Adrenal gland (tissue), 12 donors: ENCODE results near the gene LMNB1. TPM values are rescaled to one million over a fixed set of nuclear protein-coding genes. Genes with fewer than 3 reads are reported as not detected.
A peak's percentile ranks its signal among the peaks of the same experiment; 100 is the strongest.

Experiments used
- DNase-seq, 7 donors: peaks; one replicate each; pipeline ENCODE4 v3.0.0-alpha.2; 2019 to 2020
- H3K27ac ChIP-seq, 5 donors: fragments of 200-600 bp; sonication (generic) in 4 of 5; 1 replicate in 3 of 5; 2 replicates in 2 of 5; pipeline versions ENCODE4 v1.5.1 to v1.8.0; 2016 to 2020; ENCODE audit warnings: mild to moderate bottlenecking in 1 of 5
- H3K27me3 ChIP-seq: fragments of 200-600 bp; 2 replicates; pipeline ENCODE4 v1.8.0; 2021
- H3K36me3 ChIP-seq, 2 donors: fragments of 200-600 bp; replicated peaks in 1 of 2; 1 replicate in 1 of 2; 2 replicates in 1 of 2; pipeline versions ENCODE4 v1.5.1 to v1.8.0; 2018 to 2022
- H3K4me1 ChIP-seq, 2 donors: fragments of 200-600 bp; replicated peaks in 1 of 2; 1 replicate in 1 of 2; 2 replicates in 1 of 2; pipeline versions ENCODE4 v1.5.1 to v1.8.0; 2018 to 2021
- H3K4me3 ChIP-seq, 4 donors: fragments of 200-600 bp; sonication (generic) in 3 of 4; one replicate each; pipeline ENCODE4 v1.5.1; 2016 to 2018
- H3K9me3 ChIP-seq, 3 donors: fragments of 200-600 bp; sonication (generic) in 1 of 3; replicated peaks in 1 of 3; 1 replicate in 2 of 3; 2 replicates in 1 of 3; pipeline versions ENCODE4 v1.5.1 to v1.8.0; 2016 to 2021
- POLR2A ChIP-seq, 2 donors: fragments of 450-650 bp; IDR thresholded peaks; one replicate each; pipeline ENCODE4 v1.6.1; 2017; ENCODE audit warnings: antibody characterized with exemption in 2 of 2, mild to moderate bottlenecking in 2 of 2, moderate library complexity in 1 of 2
- WGBS, 4 donors: extraction: QIAGEN DNeasy Blood & Tissue Kit in 2 of 4; methylation state at CpG; one replicate each; pipeline versions ENCODE4 v1.1.5 to v1.1.7; 2013 to 2017; 5-methylcytosine and 5-hydroxymethylcytosine counted together
- intact Hi-C, 2 donors: fragments of 100-400 bp; cut with DNase I; formaldehyde crosslinking; loops; one replicate each; pipeline versions ENCODE4 v1.14.1 to v1.15.0; 2022 to 2023
- polyA plus RNA-seq, 3 donors: library from polyadenylated mRNA; stranded (reverse); fragments of 200-250 nt in 2 of 3; fragments of 350-450 nt in 1 of 3; fragmentation: Illumina TruSeq in 1 of 3; extraction: RNeasy Lipid Tissue Mini Kit (QIAGEN cat#74804) in 1 of 3; gene quantifications; one replicate each; pipeline ENCODE4 v1.2.3, GENCODE V29; 2013 to 2014
- total RNA-seq, 9 donors: library from RNA; depleted of rRNA in 4 of 9; stranded (reverse); fragments of >200 nt in 4 of 9; fragments of 120-200 nt in 1 of 9; fragmentation: NEBNext Ultra II Directional in 1 of 9; extraction: Animal tissue kit (Norgen Biotek cat#: 25700) in 1 of 9; gene quantifications; one replicate each; pipeline versions ENCODE4 v1.1.0 to v1.2.4, GENCODE V29; 2013 to 2023
- TF ChIP-seq, protein P1 (sequence below), 6 experiments: fragments of 450-650 bp in 4 of 6; fragments of 200-600 bp in 2 of 6; sonication (generic) in 1 of 6; IDR thresholded peaks; 1 replicate in 5 of 6; 2 replicates in 1 of 6; pipeline versions ENCODE4 v1.5.1 to v1.8.0; 2016 to 2021; ENCODE audit warnings: antibody characterized with exemption in 6 of 6, mild to moderate bottlenecking in 2 of 6, moderate library complexity in 1 of 6
- donor health status: healthy with polysubstance abuse.
- donor health status: Bipolar disorder and iron deficiency.
- donor health status: DM: yes; HTN: yes; CAD: no.
- donor health status: DM: no; HTN: no; CAD: no.
- donor health status: DM: no; HTN: no; CAD: no.
- donor health status: DM: yes; HTN: yes; CAD: no.

Gene LMNB1
- total and polyA plus RNA-seq, 12 donors, result 0.97 to 25.0 (median 5.7) TPM

DNA sequence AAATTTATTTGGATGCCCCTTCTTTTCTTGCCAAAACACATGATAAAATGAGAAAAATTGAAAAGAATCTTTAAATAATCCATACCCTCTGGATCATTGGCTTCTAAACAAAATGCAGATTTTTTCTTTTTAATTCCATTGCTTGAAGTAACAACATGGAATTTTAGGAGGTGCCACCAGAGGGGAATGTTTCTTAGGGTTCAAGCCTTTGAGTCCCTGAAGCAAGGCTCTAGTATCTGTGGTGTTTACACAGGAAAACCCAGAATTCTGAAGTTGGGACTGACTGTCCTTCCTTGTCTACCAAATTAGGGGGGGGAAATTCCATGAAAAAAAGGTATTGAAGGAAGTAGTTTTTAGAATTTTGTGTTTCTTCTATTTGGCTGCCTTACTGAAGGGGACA lies 69.4 kb downstream of the LMNB1 start:
- intact Hi-C loops, result loop anchor here in 1 of 2 donors (10.0 kb wide), 1 partner anchor 368 kb away; no protein-coding TSS in a partner anchor
- H3K4me3 ChIP-seq, result no peak overlapping the region
- no peaks in the 10 kb centered on the region for H3K27me3 ChIP-seq
- peaks cover 4 to 36% of the 10 kb centered on the region in 2 donors for H3K4me1 ChIP-seq
- no peaks in the 10 kb centered on the region for H3K36me3 ChIP-seq
- TF ChIP-seq, protein P1, sequence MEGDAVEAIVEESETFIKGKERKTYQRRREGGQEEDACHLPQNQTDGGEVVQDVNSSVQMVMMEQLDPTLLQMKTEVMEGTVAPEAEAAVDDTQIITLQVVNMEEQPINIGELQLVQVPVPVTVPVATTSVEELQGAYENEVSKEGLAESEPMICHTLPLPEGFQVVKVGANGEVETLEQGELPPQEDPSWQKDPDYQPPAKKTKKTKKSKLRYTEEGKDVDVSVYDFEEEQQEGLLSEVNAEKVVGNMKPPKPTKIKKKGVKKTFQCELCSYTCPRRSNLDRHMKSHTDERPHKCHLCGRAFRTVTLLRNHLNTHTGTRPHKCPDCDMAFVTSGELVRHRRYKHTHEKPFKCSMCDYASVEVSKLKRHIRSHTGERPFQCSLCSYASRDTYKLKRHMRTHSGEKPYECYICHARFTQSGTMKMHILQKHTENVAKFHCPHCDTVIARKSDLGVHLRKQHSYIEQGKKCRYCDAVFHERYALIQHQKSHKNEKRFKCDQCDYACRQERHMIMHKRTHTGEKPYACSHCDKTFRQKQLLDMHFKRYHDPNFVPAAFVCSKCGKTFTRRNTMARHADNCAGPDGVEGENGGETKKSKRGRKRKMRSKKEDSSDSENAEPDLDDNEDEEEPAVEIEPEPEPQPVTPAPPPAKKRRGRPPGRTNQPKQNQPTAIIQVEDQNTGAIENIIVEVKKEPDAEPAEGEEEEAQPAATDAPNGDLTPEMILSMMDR (IDR thresholded peaks at IDR 0.05), result peak in 1 of 6 experiments; percentile 18
- TF ChIP-seq POLR2A (IDR thresholded peaks at IDR 0.05), result no peak
- no peak for DNase-seq
- no peak overlapping the region for H3K27ac ChIP-seq
- no peaks in the 10 kb centered on the region for H3K9me3 ChIP-seq

DNA sequence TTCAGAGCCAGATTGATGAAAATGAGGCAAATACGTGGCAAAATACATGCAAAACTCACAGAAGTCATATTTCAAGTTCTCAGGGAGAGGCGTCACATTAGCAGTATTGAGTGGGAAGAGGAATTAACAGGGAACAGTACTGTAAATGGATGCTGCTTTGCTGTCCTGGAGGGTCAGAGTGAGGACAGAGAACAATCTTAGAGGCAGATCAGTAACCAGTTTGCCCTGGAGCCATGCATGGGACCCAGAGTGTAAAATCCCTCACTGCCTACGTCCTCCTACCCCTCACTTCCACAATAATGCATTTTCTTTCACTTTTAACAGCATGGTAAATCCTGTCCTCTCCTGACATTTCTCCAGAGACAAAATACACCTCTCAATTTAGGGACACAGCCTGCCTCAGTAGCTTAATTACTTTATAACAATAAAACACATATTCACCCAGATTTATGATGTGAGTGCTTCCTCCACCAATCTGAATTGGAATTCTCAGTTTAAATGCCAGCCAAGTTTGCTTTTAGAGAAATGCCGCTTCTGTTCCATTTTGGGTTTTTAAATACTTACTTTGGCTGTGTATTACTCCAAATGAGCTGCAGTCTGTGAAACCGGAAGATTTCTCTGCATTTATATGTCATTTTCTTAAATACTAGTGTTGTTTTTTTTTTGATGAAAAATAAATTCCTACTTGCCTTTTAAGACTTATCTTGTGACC lies 70.0 kb downstream of the LMNB1 start:
- DNase-seq, result no peak
- 68 to 82% (median 76%) methylated on average over 5 of the region's 5 CpGs for WGBS, 4 donors
- intact Hi-C loops, result loop anchor here in 1 of 2 donors (10.0 kb wide), 1 partner anchor 368 kb away; no protein-coding TSS in a partner anchor
- Histone ChIP-seq H3K9me3 (no peaks in the 10 kb centered on the region), H3K4me1 (peaks cover 4 to 36% of the 10 kb centered on the region in 2 donors), H3K4me3 (no peak overlapping the region), H3K27me3 (no peaks in the 10 kb centered on the region), H3K36me3 (no peaks in the 10 kb centered on the region), H3K27ac (peak overlapping the region in 2 of 5 donors; percentile 31 to 60)
- TF ChIP-seq, protein P1 (IDR thresholded peaks at IDR 0.05), result no peak

DNA sequence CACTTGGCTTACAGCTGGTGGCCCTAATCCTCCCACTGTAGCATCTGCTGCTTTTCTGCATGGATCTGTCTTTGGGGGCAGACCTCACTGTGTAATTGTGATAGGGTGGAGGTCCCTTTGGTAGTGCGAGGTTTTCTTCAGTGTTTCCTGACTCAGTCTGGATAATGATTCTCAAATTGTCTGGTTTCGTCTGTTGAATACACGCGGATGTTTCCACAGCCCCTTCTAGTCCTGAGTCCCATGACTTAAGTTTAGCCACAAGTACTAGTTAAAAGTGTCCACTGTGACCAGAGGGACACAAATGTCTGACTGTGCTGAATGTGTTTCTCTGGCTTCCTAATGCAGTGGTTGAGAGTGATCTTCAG lies 70.5 kb downstream of the LMNB1 start:
- intact Hi-C loops, result loop anchor here in 1 of 2 donors (10.0 kb wide), 1 partner anchor 367 kb away; no protein-coding TSS in a partner anchor
- DNase-seq, result no peak

DNA sequence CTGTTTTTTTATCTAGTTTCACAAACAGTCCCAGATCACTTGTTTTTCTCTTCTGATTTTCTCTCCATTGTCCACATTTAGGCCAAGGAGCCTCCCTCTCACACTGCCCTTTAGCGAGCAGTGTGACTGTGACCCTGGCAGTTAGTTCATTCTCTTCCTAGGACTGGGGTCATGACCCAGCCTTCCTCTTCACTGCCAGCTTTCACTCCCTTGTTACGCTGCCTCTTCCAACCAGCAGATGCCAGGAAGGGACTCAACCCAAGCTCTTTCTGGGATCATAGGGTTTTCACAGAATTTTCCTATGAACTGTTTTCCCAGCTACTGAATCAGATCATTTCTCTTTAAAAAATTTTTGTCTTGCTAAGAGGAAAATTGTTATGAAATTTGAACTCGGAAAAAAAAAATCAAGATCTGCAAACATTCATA lies 70.9 kb downstream of the LMNB1 start:
- Histone ChIP-seq H3K27me3 (no peaks in the 10 kb centered on the region), H3K36me3 (no peaks in the 10 kb centered on the region), H3K9me3 (no peaks in the 10 kb centered on the region), H3K27ac (peak overlapping the region in 2 of 5 donors; percentile 41 to 60), H3K4me1 (peaks cover 4 to 36% of the 10 kb centered on the region in 2 donors), H3K4me3 (no peak overlapping the region)
- intact Hi-C loops, result loop anchor here in 1 of 2 donors (10.0 kb wide), 1 partner anchor 367 kb away; no protein-coding TSS in a partner anchor
- DNase-seq, result peak in 3 of 7 donors; percentile 31 to 62 (median 50)
- TF ChIP-seq, protein P1 (IDR thresholded peaks at IDR 0.05), result no peak
- TF ChIP-seq POLR2A (IDR thresholded peaks at IDR 0.05), result no peak
- WGBS, 4 donors, result 23 to 36% (median 27%) methylated on average over 3 of the region's 3 CpGs

More for the DNA sequence above, 70.5 kb downstream of the LMNB1 start:
- no peak for TF ChIP-seq POLR2A (IDR thresholded peaks at IDR 0.05)
- TF ChIP-seq, protein P1 (IDR thresholded peaks at IDR 0.05), result no peak
- H3K4me3 ChIP-seq, result no peak overlapping the region
- WGBS, 4 donors, result 65 to 85% (median 78%) methylated on average over 4 of the region's 4 CpGs
- peak overlapping the region in 2 of 5 donors; percentile 41 to 60 for H3K27ac ChIP-seq
- no peaks in the 10 kb centered on the region for H3K9me3 ChIP-seq
- no peaks in the 10 kb centered on the region for H3K27me3 ChIP-seq
- no peaks in the 10 kb centered on the region for H3K36me3 ChIP-seq
- peaks cover 4 to 36% of the 10 kb centered on the region in 2 donors for H3K4me1 ChIP-seq
